GM19240 (cell line): ENCODE measurements around the gene EPC2.
"Not testable (repeated sequence)": the region's sequence is repeated elsewhere in the genome, so short reads cannot be mapped to it uniquely, and the experiment has no call there.

Experiments used
- DNase-seq: peaks from one replicate; pipeline ENCODE4 v3.0.0; 2011; ENCODE audit warnings: low spot score; ENCODE audit not compliant: insufficient read length

EPC2 gene

GRCh38 chr2:148674063-148675020 lies 29.8 kb downstream of the EPC2 start:
- DNase-seq, result peak; percentile 6

GRCh38 chr2:148675708-148676107 lies 31.2 kb downstream of the EPC2 start:
- DNase-seq, result no peak

- DNase-seq, result not testable (repeated sequence)
Observed at GRCh38 chr2:148678302-148679179, 34.0 kb downstream of the EPC2 start.

- DNase-seq, result no peak
Observed at GRCh38 chr2:148680462-148680861, 35.9 kb downstream of the EPC2 start.

GRCh38 chr2:148681443-148681842 lies 36.9 kb downstream of the EPC2 start:
- no peak for DNase-seq

- not testable (repeated sequence) for DNase-seq
Observed at GRCh38 chr2:148681862-148682261, 37.3 kb downstream of the EPC2 start.

GRCh38 chr2:148684507-148684906 lies 40.0 kb downstream of the EPC2 start:
- no peak for DNase-seq

GRCh38 chr2:148687543-148687942 lies 43.0 kb downstream of the EPC2 start:
- DNase-seq, result no peak

GRCh38 chr2:148688011-148688410 lies 43.5 kb downstream of the EPC2 start:
- DNase-seq, result not testable (repeated sequence)

GRCh38 chr2:148696985-148697384 lies 52.4 kb downstream of the EPC2 start:
- no peak for DNase-seq

GRCh38 chr2:148699830-148700229 lies 55.3 kb downstream of the EPC2 start:
- DNase-seq, result no peak

- no peak for DNase-seq
Observed at GRCh38 chr2:148701039-148701438, 56.5 kb downstream of the EPC2 start.

GRCh38 chr2:148701877-148702276 lies 57.3 kb downstream of the EPC2 start:
- DNase-seq, result no peak

- DNase-seq, result no peak
Observed at GRCh38 chr2:148702475-148702874, 57.9 kb downstream of the EPC2 start.

GRCh38 chr2:148704247-148704646 lies 59.7 kb downstream of the EPC2 start:
- no peak for DNase-seq

GRCh38 chr2:148716378-148716920 lies 71.9 kb downstream of the EPC2 start:
- no peak for DNase-seq

- no peak for DNase-seq
Observed at GRCh38 chr2:148718039-148718438, 73.5 kb downstream of the EPC2 start.

GRCh38 chr2:148719195-148719749 lies 74.7 kb downstream of the EPC2 start:
- no peak for DNase-seq

- no peak for DNase-seq
Observed at GRCh38 chr2:148719941-148720436, 75.4 kb downstream of the EPC2 start.

GRCh38 chr2:148720501-148721001 lies 76.0 kb downstream of the EPC2 start:
- DNase-seq, result no peak

GRCh38 chr2:148721520-148721931 lies 77.0 kb downstream of the EPC2 start:
- DNase-seq, result no peak
